Loucy (cell line): ENCODE results near the gene RPS8.
"Not testable (repeated sequence)": the region's sequence is repeated elsewhere in the genome, so short reads cannot be mapped to it uniquely, and the experiment has no call there.

Source experiments
- EZH2phosphoT487 ChIP-seq: fragments of 200-600 bp; IDR thresholded peaks from 2 replicates; pipeline ENCODE4 v1.6.1; 2018; ENCODE audit warnings: antibody characterized with exemption, mild to moderate bottlenecking, moderate library complexity, borderline replicate concordance
- TF ChIP-seq, protein P1 (sequence below): fragments of 200-600 bp; sonication (generic); conservative IDR thresholded peaks from 2 replicates; pipeline ENCODE4 v1.5.1; 2014; ENCODE audit warnings: mild to moderate bottlenecking, antibody characterized with exemption, low read length

DNA sequence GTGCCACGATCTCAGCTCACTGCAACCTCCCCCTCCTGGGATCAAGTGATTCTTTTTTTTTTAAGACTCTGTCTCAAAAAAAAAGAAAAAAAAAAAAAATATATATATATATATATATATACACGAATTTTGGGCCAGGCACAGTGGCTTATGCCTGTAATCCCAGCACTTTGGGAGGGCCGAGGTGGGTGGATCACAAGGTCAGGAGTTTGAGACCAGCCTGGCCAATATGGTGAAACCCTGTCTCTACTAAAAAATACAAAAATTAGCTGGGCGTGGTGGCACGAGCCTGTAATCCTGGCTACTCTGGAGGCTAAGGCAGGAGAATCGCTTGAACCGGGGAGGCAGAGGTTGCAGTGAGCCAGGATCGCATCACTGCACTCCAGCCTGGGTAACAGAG is 22.5 kb downstream of the RPS8 start:
- TF ChIP-seq, protein P1, sequence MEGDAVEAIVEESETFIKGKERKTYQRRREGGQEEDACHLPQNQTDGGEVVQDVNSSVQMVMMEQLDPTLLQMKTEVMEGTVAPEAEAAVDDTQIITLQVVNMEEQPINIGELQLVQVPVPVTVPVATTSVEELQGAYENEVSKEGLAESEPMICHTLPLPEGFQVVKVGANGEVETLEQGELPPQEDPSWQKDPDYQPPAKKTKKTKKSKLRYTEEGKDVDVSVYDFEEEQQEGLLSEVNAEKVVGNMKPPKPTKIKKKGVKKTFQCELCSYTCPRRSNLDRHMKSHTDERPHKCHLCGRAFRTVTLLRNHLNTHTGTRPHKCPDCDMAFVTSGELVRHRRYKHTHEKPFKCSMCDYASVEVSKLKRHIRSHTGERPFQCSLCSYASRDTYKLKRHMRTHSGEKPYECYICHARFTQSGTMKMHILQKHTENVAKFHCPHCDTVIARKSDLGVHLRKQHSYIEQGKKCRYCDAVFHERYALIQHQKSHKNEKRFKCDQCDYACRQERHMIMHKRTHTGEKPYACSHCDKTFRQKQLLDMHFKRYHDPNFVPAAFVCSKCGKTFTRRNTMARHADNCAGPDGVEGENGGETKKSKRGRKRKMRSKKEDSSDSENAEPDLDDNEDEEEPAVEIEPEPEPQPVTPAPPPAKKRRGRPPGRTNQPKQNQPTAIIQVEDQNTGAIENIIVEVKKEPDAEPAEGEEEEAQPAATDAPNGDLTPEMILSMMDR = not testable (repeated sequence)
- TF ChIP-seq EZH2phosphoT487 = not testable (repeated sequence)
